CD4-positive, alpha-beta T cell treated with Interleukin-2 at 100 ng/mL for 4 hours (primary cell): Measurements from ENCODE around the gene TPD52L1.
A peak's percentile ranks its signal among the peaks of the same experiment; 100 is the strongest.
"Not testable (repeated sequence)": the region's sequence is repeated elsewhere in the genome, so short reads cannot be mapped to it uniquely, and the experiment has no call there.

Source experiments
- DNase-seq: peaks from one replicate; pipeline ENCODE4 v3.0.0-alpha.2; 2020; ENCODE audit warnings: low spot score

Gene TPD52L1

GRCh38 chr6:125142618-125143017, 11.0 kb upstream of the TPD52L1 start:
- no peak for DNase-seq

- no peak for DNase-seq
These were observed 8.8 kb upstream of the TPD52L1 start for GRCh38 chr6:125144822-125145221.

GRCh38 chr6:125149256-125150144, 4.1 kb upstream of the TPD52L1 start:
- DNase-seq = no peak

GRCh38 chr6:125151700-125152099, 1.9 kb upstream of the TPD52L1 start:
- no peak for DNase-seq

GRCh38 chr6:125154118-125154760, 666 bp downstream of the TPD52L1 start:
- DNase-seq = no peak

GRCh38 chr6:125154761-125155135, 1.2 kb downstream of the TPD52L1 start:
- peak; percentile 6 for DNase-seq

- DNase-seq = no peak
These were observed 1.8 kb downstream of the TPD52L1 start for GRCh38 chr6:125155344-125155743.

GRCh38 chr6:125156496-125156895, 2.9 kb downstream of the TPD52L1 start:
- DNase-seq = no peak

- DNase-seq = no peak
These were observed 3.7 kb downstream of the TPD52L1 start for GRCh38 chr6:125157280-125157679.

GRCh38 chr6:125157725-125158124, 4.2 kb downstream of the TPD52L1 start:
- DNase-seq = no peak

- DNase-seq = not testable (repeated sequence)
These were observed 9.8 kb downstream of the TPD52L1 start for GRCh38 chr6:125163339-125163738.

- DNase-seq = no peak
These were observed 10.2 kb downstream of the TPD52L1 start for GRCh38 chr6:125163811-125164210.

- DNase-seq = no peak
These were observed 11.1 kb downstream of the TPD52L1 start for GRCh38 chr6:125164696-125165095.

- no peak for DNase-seq
These were observed 11.7 kb downstream of the TPD52L1 start for GRCh38 chr6:125165256-125165655.

- no peak for DNase-seq
These were observed 12.2 kb downstream of the TPD52L1 start for GRCh38 chr6:125165776-125166175.

- no peak for DNase-seq
These were observed 13.1 kb downstream of the TPD52L1 start for GRCh38 chr6:125166711-125167110.

GRCh38 chr6:125167579-125167978, 14.0 kb downstream of the TPD52L1 start:
- DNase-seq = no peak

GRCh38 chr6:125169058-125169457, 15.5 kb downstream of the TPD52L1 start:
- DNase-seq = no peak

GRCh38 chr6:125169522-125169921, 15.9 kb downstream of the TPD52L1 start:
- no peak for DNase-seq

GRCh38 chr6:125170376-125170775, 16.8 kb downstream of the TPD52L1 start:
- no peak for DNase-seq

GRCh38 chr6:125173341-125174095, 19.9 kb downstream of the TPD52L1 start:
- no peak for DNase-seq

GRCh38 chr6:125174626-125175025, 21.1 kb downstream of the TPD52L1 start:
- DNase-seq = no peak
